IMR-90 (cell line): Measurements from ENCODE around the gene RASGRP2. TPM values are rescaled to one million over a fixed set of nuclear protein-coding genes. Genes with fewer than 3 reads are reported as not detected.

Source experiments
- ELK1 ChIP-seq: fragments of 150-350 bp; IDR thresholded peaks from 2 replicates; pipeline ENCODE4 v1.6.1; 2016; ENCODE audit warnings: low read depth, mild to moderate bottlenecking, low read length, moderate library complexity, borderline replicate concordance
- polyA plus RNA-seq, 3 experiments: library from polyadenylated mRNA; depleted of rRNA; stranded (reverse); fragments of >200 nt; gene quantifications; 2 replicates each; pipeline ENCODE4 v1.2.3, GENCODE V29; 2012; ENCODE audit warnings: low replicate concordance in 1 of 3
- total RNA-seq: library from RNA; depleted of rRNA; stranded (reverse); fragments of >200 nt; gene quantifications from 2 replicates; pipeline ENCODE4 v1.2.3, GENCODE V29; 2012

The RASGRP2 gene
- total and polyA plus RNA-seq, 2 of the 4 experiments (the other 2 are of a cell fraction) = 1.2 TPM; not detected in 1

- no peak for TF ChIP-seq ELK1
Observed at GRCh38 chr11:64723117-64723906, 20.6 kb downstream of the RASGRP2 start, which contains the start of gene NRXN2 (continued).
